Activated CD4-positive, alpha-beta T cell treated with anti-CD3 and anti-CD28 coated beads, Interleukin-2, amount 10 ng/mL, durations not matched to agents 7 days and 5 days (primary cell): ENCODE results near the gene CACNA1C. TPM values are rescaled to one million over a fixed set of nuclear protein-coding genes. Genes with fewer than 3 reads are reported as not detected.
A peak's percentile ranks its signal among the peaks of the same experiment; 100 is the strongest.

ENCODE experiments used
- CTCF ChIA-PET: fragments of 350-600 bp; sonication (Branson Sonifier 250); formaldehyde crosslinking; loops from one replicate; lab custom pipeline; 2021; ENCODE audit warnings: antibody characterized with exemption; lab: Charles Lee
- POLR2A ChIA-PET: fragments of 350-600 bp; sonication (Branson Sonifier 250); formaldehyde crosslinking; loops from one replicate; lab custom pipeline; 2021; ENCODE audit warnings: antibody characterized with exemption; lab: Charles Lee
- DNase-seq: peaks from one replicate; pipeline ENCODE4 v3.0.0-alpha.2; 2020
- H3K27ac Mint-ChIP-seq: one replicate; pipeline ENCODE4 v1.8.0; 2021; ENCODE audit warnings: mild to moderate bottlenecking, moderate library complexity, mixed read lengths
- H3K27me3 Mint-ChIP-seq: one replicate; pipeline ENCODE4 v1.8.0; 2021; ENCODE audit warnings: mixed read lengths
- H3K36me3 Mint-ChIP-seq: one replicate; pipeline ENCODE4 v1.8.0; 2021; ENCODE audit warnings: low read depth, mixed read lengths
- H3K4me1 Mint-ChIP-seq: one replicate; pipeline ENCODE4 v1.8.0; 2021; ENCODE audit warnings: mixed read lengths
- H3K4me3 Mint-ChIP-seq: one replicate; pipeline ENCODE4 v1.8.0; 2021; ENCODE audit warnings: mild to moderate bottlenecking, moderate library complexity, mixed read lengths
- H3K9me3 Mint-ChIP-seq: one replicate; pipeline ENCODE4 v1.8.0; 2021; ENCODE audit warnings: mixed read lengths
- total RNA-seq, 2 experiments: library from RNA; stranded (reverse); gene quantifications; one replicate each; pipeline ENCODE4 v1.2.3, GENCODE V29; 2021

CACNA1C gene
- total RNA-seq, 2 experiments from 2014 or later, result 0.12 to 0.15 TPM

- ChIA-PET CTCF (interaction anchor here (0.6 to 0.7 kb wide), 2 partner anchors 10 to 98 kb away, joined by 3 read pairs; no protein-coding TSS in a partner anchor), POLR2A (no interaction called here)
- Mint-ChIP-seq H3K27me3 (peaks cover 19% of the 10 kb centered on the region), H3K36me3 (no peaks in the 10 kb centered on the region), H3K4me3 (no peak overlapping the region), H3K9me3 (no peaks in the 10 kb centered on the region), H3K27ac (no peak overlapping the region), H3K4me1 (no peaks in the 10 kb centered on the region)
- DNase-seq, result no peak
Observed at GRCh38 chr12:2017546-2018337, 35.0 kb upstream of the CACNA1C start.

DNA sequence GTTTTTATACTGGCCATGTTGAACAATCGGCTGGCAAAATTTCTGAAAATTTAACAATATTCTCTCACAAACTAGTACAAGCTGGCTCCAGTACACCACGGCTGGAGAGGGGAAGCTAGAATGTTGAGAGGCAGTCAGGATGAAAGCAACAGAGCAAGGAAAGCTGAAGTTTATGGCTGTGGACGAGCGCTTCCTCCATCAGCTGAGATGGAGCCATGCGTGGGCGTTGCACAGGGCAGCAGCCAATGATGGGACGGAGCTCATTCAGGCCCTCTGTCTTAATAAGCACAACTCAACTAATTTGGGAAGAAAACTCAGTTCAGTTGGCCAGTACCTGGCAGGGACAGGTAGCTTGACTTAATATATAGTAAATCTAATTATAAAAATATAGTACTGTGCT lies 34.4 kb upstream of the CACNA1C start:
- Mint-ChIP-seq H3K4me1 (no peaks in the 10 kb centered on the region), H3K27me3 (peaks cover 23% of the 10 kb centered on the region), H3K36me3 (no peaks in the 10 kb centered on the region), H3K4me3 (no peak overlapping the region), H3K9me3 (no peaks in the 10 kb centered on the region), H3K27ac (no peak overlapping the region)
- CTCF ChIA-PET, result interaction anchor here (0.8 kb wide), 1 partner anchor 16 kb away, joined by 3 read pairs; no protein-coding TSS in a partner anchor
- no peak for DNase-seq
- POLR2A ChIA-PET, result no interaction called here

- H3K9me3 Mint-ChIP-seq, result no peaks in the 10 kb centered on the region
- H3K27me3 Mint-ChIP-seq, result peaks cover 26% of the 10 kb centered on the region
- no peak for DNase-seq
- H3K4me1 Mint-ChIP-seq, result no peaks in the 10 kb centered on the region
- ChIA-PET CTCF (interaction anchor here (0.8 kb wide), 1 partner anchor 15 kb away, joined by 3 read pairs; no protein-coding TSS in a partner anchor), POLR2A (no interaction called here)
- H3K36me3 Mint-ChIP-seq, result no peaks in the 10 kb centered on the region
- no peak overlapping the region for H3K4me3 Mint-ChIP-seq
- no peak overlapping the region for H3K27ac Mint-ChIP-seq
Observed at GRCh38 chr12:2019126-2019525, 33.7 kb upstream of the CACNA1C start.

DNA sequence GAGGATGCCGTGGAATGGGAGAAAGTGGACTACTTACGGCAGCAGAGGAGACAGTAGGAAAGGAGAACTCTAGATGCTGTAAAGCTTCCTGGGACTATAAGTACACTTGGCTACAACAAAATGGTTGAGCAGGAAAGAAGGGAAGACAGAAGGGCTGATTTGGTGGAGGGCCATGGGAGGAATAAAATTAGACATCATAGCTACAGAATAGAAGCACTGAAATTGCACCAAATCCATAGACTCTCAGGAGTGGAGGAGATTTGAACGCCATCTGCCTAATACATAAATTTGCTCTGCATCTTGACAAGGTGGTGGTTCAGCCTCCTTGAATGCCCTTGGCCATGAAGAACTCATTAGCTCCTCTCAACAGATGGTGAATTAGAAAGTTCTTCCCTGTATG lies 32.3 kb upstream of the CACNA1C start:
- Mint-ChIP-seq H3K27ac (no peak overlapping the region), H3K4me1 (no peaks in the 10 kb centered on the region), H3K4me3 (no peak overlapping the region), H3K27me3 (peaks cover 27% of the 10 kb centered on the region), H3K9me3 (no peaks in the 10 kb centered on the region), H3K36me3 (no peaks in the 10 kb centered on the region)
- no peak for DNase-seq
- ChIA-PET POLR2A (no interaction called here), CTCF (interaction anchor here (0.9 to 1.4 kb wide), 2 partner anchors 14 to 24 kb away, joined by 3 to 4 read pairs; no protein-coding TSS in a partner anchor)

DNA sequence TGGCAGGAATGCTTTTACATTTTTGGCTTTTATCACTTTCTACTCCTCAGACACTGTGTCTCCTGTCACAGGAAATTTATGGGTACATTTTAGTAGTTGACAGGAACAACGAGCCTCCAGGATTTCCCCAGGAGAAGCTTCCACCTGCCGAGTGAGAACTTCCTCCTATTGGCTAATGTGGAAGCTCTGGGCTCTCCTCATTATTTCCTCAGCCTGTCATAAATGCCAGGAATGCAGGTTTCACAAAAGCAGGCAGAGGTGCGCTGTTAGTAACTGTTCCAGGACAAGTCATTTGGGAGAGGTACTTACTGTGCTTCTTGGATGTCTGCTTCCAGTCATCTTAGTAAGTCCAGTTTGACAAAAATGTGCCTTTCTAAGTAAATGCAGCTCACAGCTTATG lies 29.4 kb upstream of the CACNA1C start:
- POLR2A ChIA-PET, result no interaction called here
- H3K4me1 Mint-ChIP-seq, result no peaks in the 10 kb centered on the region
- no peaks in the 10 kb centered on the region for H3K9me3 Mint-ChIP-seq
- H3K36me3 Mint-ChIP-seq, result no peaks in the 10 kb centered on the region
- no peak overlapping the region for H3K27ac Mint-ChIP-seq
- CTCF ChIA-PET, result interaction anchor here (0.6 to 2.1 kb wide), 3 partner anchors 12 to 400 kb away, joined by 3 to 8 read pairs (median 3); no protein-coding TSS in a partner anchor
- no peak for DNase-seq
- H3K27me3 Mint-ChIP-seq, result peaks cover 26% of the 10 kb centered on the region
- H3K4me3 Mint-ChIP-seq, result no peak overlapping the region

- no peak for DNase-seq
- H3K36me3 Mint-ChIP-seq, result no peaks in the 10 kb centered on the region
- ChIA-PET CTCF (interaction anchor here (1.3 to 1.5 kb wide), 2 partner anchors 26 to 87 kb away, joined by 3 read pairs; no protein-coding TSS in a partner anchor), POLR2A (no interaction called here)
- no peak overlapping the region for H3K4me3 Mint-ChIP-seq
- no peaks in the 10 kb centered on the region for H3K4me1 Mint-ChIP-seq
- H3K27me3 Mint-ChIP-seq, result peaks cover 14% of the 10 kb centered on the region
- H3K27ac Mint-ChIP-seq, result no peak overlapping the region
- H3K9me3 Mint-ChIP-seq, result no peaks in the 10 kb centered on the region
Observed at GRCh38 chr12:2027351-2027750, 25.4 kb upstream of the CACNA1C start.

DNA sequence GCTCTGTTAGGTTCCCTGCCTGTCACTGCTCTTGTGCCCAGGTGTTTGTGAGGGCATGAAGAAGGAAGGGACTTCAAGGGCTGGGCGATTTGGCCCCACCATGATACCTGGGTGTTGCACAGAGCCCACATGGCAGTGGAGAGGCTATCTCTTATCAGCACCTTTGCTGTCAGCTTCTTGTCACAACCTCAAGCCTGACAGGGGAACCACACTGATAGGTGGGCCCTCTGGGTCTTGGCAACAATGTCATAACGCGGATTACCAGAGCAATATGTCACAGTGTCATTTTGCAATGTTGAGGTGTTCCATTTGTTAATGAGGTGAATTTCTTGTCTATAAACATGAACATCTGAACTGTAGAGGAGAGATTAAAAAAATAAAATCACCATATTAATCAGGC lies 22.9 kb upstream of the CACNA1C start:
- peaks cover 16% of the 10 kb centered on the region for H3K27me3 Mint-ChIP-seq
- POLR2A ChIA-PET, result no interaction called here

GRCh38 chr12:2032506-2032905 lies 20.3 kb upstream of the CACNA1C start:
- Mint-ChIP-seq H3K9me3 (no peaks in the 10 kb centered on the region), H3K4me3 (no peak overlapping the region), H3K27ac (no peak overlapping the region), H3K27me3 (peaks cover 36% of the 10 kb centered on the region), H3K36me3 (no peaks in the 10 kb centered on the region), H3K4me1 (peaks cover 13% of the 10 kb centered on the region)
- ChIA-PET CTCF (interaction anchor here (0.6 kb wide), 1 partner anchor 10 kb away, joined by 4 read pairs; no protein-coding TSS in a partner anchor), POLR2A (no interaction called here)
- DNase-seq, result no peak

More for the DNA sequence above, 22.9 kb upstream of the CACNA1C start:
- no peak overlapping the region for H3K4me3 Mint-ChIP-seq
- H3K36me3 Mint-ChIP-seq, result no peaks in the 10 kb centered on the region
- no peak overlapping the region for H3K27ac Mint-ChIP-seq
- DNase-seq, result no peak
- peaks cover 4% of the 10 kb centered on the region for H3K4me1 Mint-ChIP-seq
- CTCF ChIA-PET, result interaction anchor here (0.8 kb wide), 1 partner anchor 19 kb away, joined by 6 read pairs; no protein-coding TSS in a partner anchor
- H3K9me3 Mint-ChIP-seq, result no peaks in the 10 kb centered on the region

DNA sequence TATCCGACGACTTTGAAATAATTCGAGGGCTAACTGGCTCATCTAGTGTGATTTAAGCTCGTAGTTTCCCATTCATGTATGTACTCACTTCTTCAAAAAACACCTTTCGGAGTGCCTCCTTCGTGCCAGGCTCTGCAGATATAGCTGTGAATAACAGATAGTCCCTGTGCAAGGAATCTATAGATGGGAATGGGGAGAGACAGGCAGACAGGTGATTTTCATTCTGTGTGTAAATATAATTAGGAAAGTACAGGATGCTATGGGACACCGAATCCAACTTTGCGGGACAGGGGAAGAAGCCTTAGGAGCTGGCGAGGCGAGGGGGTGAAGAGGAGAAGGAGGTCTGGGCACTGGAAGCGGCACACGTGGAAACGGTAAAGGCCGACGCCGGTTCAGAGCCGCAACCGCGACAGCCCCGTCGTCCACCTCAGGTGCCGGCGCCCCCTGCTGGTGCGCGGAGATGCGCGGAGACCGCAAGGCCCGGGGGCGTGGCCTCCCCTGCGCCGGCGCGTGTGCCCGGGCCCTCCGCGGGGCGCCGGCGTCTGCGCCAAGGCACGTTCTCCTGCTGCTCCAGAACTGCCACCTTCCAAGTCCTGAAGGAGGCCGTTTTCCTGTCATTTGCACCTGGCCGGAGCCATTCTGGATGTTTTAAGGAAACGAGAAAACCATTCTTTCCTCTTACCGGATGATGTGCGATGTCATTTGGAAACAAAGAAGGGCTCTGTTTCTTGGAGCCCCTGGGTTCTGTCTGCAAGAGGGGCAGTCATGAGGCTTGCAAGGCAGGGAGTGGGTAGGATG lies 18.0 kb upstream of the CACNA1C start:
- ChIA-PET POLR2A (no interaction called here), CTCF (interaction anchor here (0.6 to 2.1 kb wide), 12 partner anchors 11 to 291 kb away, joined by 3 to 8 read pairs (median 3); no protein-coding TSS in a partner anchor)
- Mint-ChIP-seq H3K27me3 (peaks cover 55% of the 10 kb centered on the region), H3K36me3 (no peaks in the 10 kb centered on the region), H3K27ac (peak overlapping the region; percentile 38), H3K4me3 (peak overlapping the region; percentile 41), H3K9me3 (no peaks in the 10 kb centered on the region), H3K4me1 (peaks cover 13% of the 10 kb centered on the region)
- peak; percentile 82 for DNase-seq

DNA sequence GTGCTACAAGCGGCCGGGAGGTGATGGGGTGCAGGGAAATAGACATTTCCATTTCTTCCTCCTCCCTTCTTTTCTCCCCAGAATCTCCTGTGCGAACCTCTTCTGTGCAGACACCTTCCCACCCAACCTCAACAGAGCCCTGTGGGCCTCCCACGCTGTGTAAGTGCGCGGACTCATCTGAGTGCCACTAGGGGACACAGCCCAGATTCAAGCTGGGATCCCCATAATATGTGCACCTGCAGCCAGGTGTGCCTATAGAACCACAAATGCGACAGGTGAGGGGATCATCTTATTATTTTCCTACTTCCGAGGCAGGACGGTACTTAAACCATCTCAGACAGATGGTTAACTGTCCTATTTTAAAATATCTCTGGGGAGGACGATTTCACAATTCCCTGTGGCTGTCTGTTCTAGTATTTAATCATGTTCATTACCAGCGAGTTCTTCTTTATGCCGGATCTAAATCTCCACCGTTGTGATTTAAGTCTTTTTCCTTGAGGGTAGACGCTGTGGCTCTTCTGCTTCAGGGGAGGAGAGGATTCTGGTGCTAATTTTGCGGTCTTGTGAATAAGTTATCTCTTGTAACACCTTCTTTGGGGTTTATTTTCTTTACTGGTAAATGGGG lies 17.2 kb upstream of the CACNA1C start:
- no peak for DNase-seq
- Mint-ChIP-seq H3K36me3 (no peaks in the 10 kb centered on the region), H3K27me3 (peaks cover 59% of the 10 kb centered on the region), H3K27ac (peak overlapping the region; percentile 38), H3K4me1 (peaks cover 13% of the 10 kb centered on the region), H3K4me3 (peak overlapping the region; percentile 41), H3K9me3 (no peaks in the 10 kb centered on the region)
- ChIA-PET CTCF (interaction anchor here (0.9 to 2.1 kb wide), 2 partner anchors 11 to 34 kb away, joined by 3 to 8 read pairs; no protein-coding TSS in a partner anchor), POLR2A (no interaction called here)

- Mint-ChIP-seq H3K9me3 (no peaks in the 10 kb centered on the region), H3K4me3 (no peak overlapping the region), H3K27ac (no peak overlapping the region), H3K27me3 (peaks cover 65% of the 10 kb centered on the region), H3K4me1 (peaks cover 13% of the 10 kb centered on the region), H3K36me3 (no peaks in the 10 kb centered on the region)
- CTCF ChIA-PET, result interaction anchor here (0.9 kb wide), 1 partner anchor 11 kb away, joined by 3 read pairs; no protein-coding TSS in a partner anchor
- no peak for DNase-seq
- POLR2A ChIA-PET, result no interaction called here
Observed at GRCh38 chr12:2039034-2039433, 13.8 kb upstream of the CACNA1C start.

DNA sequence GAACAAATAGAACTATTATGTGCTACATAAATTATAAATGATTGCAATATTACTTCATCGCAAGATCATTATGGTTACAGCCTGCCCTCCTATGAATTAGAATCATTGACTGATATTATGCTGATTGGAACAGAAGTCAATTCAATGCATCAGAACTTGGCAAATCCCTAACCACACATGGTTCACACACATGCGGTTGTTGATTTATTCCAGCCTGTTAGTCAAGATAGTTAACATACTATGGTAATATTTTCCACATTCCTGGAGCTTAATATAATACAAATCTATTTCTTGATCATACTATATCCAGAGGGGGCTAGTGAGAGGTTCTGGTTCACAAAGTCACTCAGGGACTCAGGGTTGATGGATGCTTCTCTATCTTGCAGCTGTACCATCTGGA lies 9.7 kb upstream of the CACNA1C start:
- Mint-ChIP-seq H3K27me3 (peaks cover 51% of the 10 kb centered on the region), H3K4me1 (no peaks in the 10 kb centered on the region), H3K36me3 (no peaks in the 10 kb centered on the region), H3K27ac (no peak overlapping the region), H3K9me3 (no peaks in the 10 kb centered on the region), H3K4me3 (no peak overlapping the region)
- POLR2A ChIA-PET, result no interaction called here
- CTCF ChIA-PET, result interaction anchor here (0.5 kb wide), 1 partner anchor 74 kb away, joined by 3 read pairs; no protein-coding TSS in a partner anchor
- no peak for DNase-seq
